Loucy (cell line): Measurements from ENCODE around the gene COPS6.

Experiments
- H2AFZ ChIP-seq: fragments of 200-600 bp; sonication (generic); 2 replicates; pipeline ENCODE4 v1.6.0; 2016; ENCODE audit warnings: antibody characterized with exemption, mild to moderate bottlenecking, low read length, moderate library complexity
- H3F3A ChIP-seq: fragments of 200-600 bp; 2 replicates; pipeline ENCODE4 v1.6.0; 2016; ENCODE audit warnings: antibody characterized with exemption, low read depth, mild to moderate bottlenecking
- H3K27me3 ChIP-seq: fragments of 200-600 bp; sonication (generic); 2 replicates; pipeline ENCODE4 v1.6.1; 2014; ENCODE audit warnings: low read length, mild to moderate bottlenecking; ENCODE audit not compliant: insufficient read depth, poor library complexity, severe bottlenecking
- H3K36me3 ChIP-seq: fragments of 200-600 bp; sonication (generic); 2 replicates; pipeline ENCODE4 v1.6.1; 2016; ENCODE audit warnings: low read length; ENCODE audit not compliant: insufficient read depth
- H3K4me1 ChIP-seq: fragments of 200-600 bp; sonication (generic); 2 replicates; pipeline ENCODE4 v1.5.1; 2014; ENCODE audit warnings: low read length, mild to moderate bottlenecking; ENCODE audit not compliant: insufficient read depth, poor library complexity, severe bottlenecking
- H3K4me2 ChIP-seq: fragments of 200-600 bp; sonication (generic); 2 replicates; pipeline ENCODE4 v1.6.0; 2014; ENCODE audit warnings: antibody characterized with exemption, low read length, low read depth, mild to moderate bottlenecking; ENCODE audit not compliant: poor library complexity, severe bottlenecking
- H3K4me3 ChIP-seq: fragments of 200-600 bp; sonication (generic); 2 replicates; pipeline ENCODE4 v1.5.1; 2014; ENCODE audit warnings: low read length, mild to moderate bottlenecking, mixed read lengths; ENCODE audit not compliant: poor library complexity, severe bottlenecking
- H3K79me2 ChIP-seq: fragments of 200-600 bp; sonication (generic); 2 replicates; pipeline ENCODE4 v1.6.1; 2014; ENCODE audit warnings: low read length; ENCODE audit not compliant: insufficient read depth
- H3K9ac ChIP-seq: fragments of 200-600 bp; sonication (generic); 2 replicates; pipeline ENCODE4 v1.6.0; 2014; ENCODE audit warnings: mild to moderate bottlenecking, low read depth, low read length, moderate library complexity; ENCODE audit not compliant: poor library complexity, severe bottlenecking
- H3K9me2 ChIP-seq: fragments of 200-600 bp; sonication (generic); replicated peaks from 2 replicates; pipeline ENCODE4 v1.6.1; 2016; ENCODE audit warnings: low read depth, low read length, mixed read lengths
- H3K9me3 ChIP-seq: fragments of 200-600 bp; sonication (generic); 2 replicates; pipeline ENCODE4 v1.6.1; 2014; ENCODE audit warnings: mild to moderate bottlenecking, antibody characterized with exemption, low read length, low read depth; ENCODE audit not compliant: insufficient read depth
- H4K20me1 ChIP-seq: fragments of 200-600 bp; sonication (generic); 2 replicates; pipeline ENCODE4 v1.6.0; 2014; ENCODE audit warnings: antibody characterized with exemption, low read length, mild to moderate bottlenecking; ENCODE audit not compliant: insufficient read depth, poor library complexity, severe bottlenecking
- EZH2phosphoT487 ChIP-seq: fragments of 200-600 bp; IDR thresholded peaks from 2 replicates; pipeline ENCODE4 v1.6.1; 2018; ENCODE audit warnings: antibody characterized with exemption, mild to moderate bottlenecking, moderate library complexity, borderline replicate concordance
- TF ChIP-seq, protein P1 (sequence below): fragments of 200-600 bp; sonication (generic); conservative IDR thresholded peaks from 2 replicates; pipeline ENCODE4 v1.5.1; 2014; ENCODE audit warnings: mild to moderate bottlenecking, antibody characterized with exemption, low read length

COPS6 gene

DNA sequence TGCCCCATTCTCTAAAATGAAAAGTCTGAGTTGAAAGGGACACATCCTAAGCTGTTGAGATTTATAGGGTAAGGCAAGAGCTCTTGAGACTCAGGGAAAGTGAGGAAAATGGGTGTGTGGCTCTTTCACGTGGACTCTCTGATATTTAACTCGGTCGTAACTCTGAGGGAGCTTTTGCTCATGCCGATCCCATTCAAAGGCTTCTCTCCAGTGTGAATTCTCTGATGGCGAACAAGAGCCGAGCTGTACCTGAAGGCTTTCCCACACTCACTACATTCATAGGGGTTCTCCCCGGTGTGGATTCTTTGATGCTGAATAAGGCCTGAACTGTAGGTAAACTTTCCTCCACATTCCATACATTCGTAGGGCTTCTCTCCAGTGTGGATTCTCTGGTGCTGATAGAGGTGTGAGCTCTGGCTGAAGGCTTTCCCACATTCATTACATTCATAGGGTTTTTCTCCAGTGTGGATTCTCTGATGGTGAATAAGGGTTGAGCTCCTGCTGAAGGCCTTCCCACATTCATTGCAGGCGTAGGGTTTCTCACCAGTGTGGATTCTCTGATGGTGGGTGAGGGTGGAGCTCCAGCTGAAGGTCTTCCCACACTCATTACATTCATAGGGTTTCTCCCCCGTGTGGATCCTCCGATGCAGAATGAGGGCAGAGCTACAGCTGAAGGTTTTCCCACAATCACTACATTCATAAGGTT, 17.6 kb upstream of the COPS6 start:
- no peaks in the 10 kb centered on the region for H4K20me1 ChIP-seq
- no peaks in the 10 kb centered on the region for H3K27me3 ChIP-seq
- H3K9me3 ChIP-seq: peaks cover 24% of the 10 kb centered on the region; the same call in 1 of the 2 replicates
- H2AFZ ChIP-seq: no peak overlapping the region
- H3F3A ChIP-seq: no peaks in the 10 kb centered on the region
- peaks cover 4% of the 10 kb centered on the region; the same call in 1 of the 2 replicates for H3K79me2 ChIP-seq
- H3K9ac ChIP-seq: no peak overlapping the region
- TF ChIP-seq, protein P1, sequence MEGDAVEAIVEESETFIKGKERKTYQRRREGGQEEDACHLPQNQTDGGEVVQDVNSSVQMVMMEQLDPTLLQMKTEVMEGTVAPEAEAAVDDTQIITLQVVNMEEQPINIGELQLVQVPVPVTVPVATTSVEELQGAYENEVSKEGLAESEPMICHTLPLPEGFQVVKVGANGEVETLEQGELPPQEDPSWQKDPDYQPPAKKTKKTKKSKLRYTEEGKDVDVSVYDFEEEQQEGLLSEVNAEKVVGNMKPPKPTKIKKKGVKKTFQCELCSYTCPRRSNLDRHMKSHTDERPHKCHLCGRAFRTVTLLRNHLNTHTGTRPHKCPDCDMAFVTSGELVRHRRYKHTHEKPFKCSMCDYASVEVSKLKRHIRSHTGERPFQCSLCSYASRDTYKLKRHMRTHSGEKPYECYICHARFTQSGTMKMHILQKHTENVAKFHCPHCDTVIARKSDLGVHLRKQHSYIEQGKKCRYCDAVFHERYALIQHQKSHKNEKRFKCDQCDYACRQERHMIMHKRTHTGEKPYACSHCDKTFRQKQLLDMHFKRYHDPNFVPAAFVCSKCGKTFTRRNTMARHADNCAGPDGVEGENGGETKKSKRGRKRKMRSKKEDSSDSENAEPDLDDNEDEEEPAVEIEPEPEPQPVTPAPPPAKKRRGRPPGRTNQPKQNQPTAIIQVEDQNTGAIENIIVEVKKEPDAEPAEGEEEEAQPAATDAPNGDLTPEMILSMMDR: no peak
- no peak for TF ChIP-seq EZH2phosphoT487
- H3K4me3 ChIP-seq: no peak overlapping the region
- H3K9me2 ChIP-seq: no peaks in the 10 kb centered on the region
- H3K36me3 ChIP-seq: peaks cover 65% of the 10 kb centered on the region
- no peak overlapping the region for H3K4me2 ChIP-seq
- H3K4me1 ChIP-seq: no peaks in the 10 kb centered on the region

DNA sequence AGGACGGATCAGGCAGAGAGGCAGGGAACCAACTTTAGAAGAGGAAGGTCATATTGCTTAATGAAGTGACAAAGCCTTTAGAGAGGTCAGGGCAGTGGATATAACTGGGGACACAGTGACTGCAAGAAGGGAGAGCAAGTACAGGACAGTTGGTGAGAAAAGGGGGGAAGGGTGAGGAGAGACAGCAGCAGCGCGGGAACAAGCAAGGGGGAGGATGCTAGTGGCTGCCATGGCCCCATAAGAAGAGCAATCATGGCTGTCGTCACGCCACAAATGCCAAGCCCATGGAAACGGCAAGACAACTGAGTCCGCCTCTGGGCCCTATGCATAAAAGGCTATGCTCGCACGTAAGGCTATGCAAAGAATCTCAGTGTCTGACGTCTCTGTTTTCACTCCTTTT, 16.3 kb upstream of the COPS6 start:
- Histone ChIP-seq H3K27me3 (no peaks in the 10 kb centered on the region), H4K20me1 (peaks cover 9% of the 10 kb centered on the region), H3K4me3 (no peak overlapping the region), H3K79me2 (peaks cover 14% of the 10 kb centered on the region; the same call in 1 of the 2 replicates), H3K9me2 (no peaks in the 10 kb centered on the region), H2AFZ (no peak overlapping the region), H3K9me3 (peaks cover 24% of the 10 kb centered on the region; the same call in 1 of the 2 replicates), H3K36me3 (peaks cover 76% of the 10 kb centered on the region), H3K4me1 (no peaks in the 10 kb centered on the region), H3K4me2 (no peak overlapping the region), H3F3A (no peaks in the 10 kb centered on the region), H3K9ac (no peak overlapping the region)
- no peak for TF ChIP-seq EZH2phosphoT487
- TF ChIP-seq, protein P1: no peak

DNA sequence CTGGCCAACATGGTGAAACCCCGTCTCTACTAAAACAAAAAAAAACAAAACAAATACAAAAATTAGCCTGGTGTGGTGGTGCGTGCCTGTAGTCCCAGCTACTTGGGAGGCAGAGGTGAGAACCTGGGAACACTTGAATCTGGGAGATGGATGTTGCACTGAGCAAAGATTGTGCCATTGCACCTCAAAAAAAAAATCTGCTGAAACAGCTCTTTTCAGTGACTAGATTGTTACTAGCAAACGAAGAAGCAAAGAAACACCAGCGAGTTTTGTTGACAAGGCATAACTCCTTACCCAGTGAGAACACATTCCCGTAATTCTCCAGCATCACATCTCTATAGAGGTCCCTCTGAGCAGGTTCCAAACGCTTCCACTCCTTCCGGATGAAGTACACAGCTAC, 13.9 kb upstream of the COPS6 start:
- no peaks in the 10 kb centered on the region for H3K9me2 ChIP-seq
- no peaks in the 10 kb centered on the region for H3F3A ChIP-seq
- H3K79me2 ChIP-seq: peaks cover 36% of the 10 kb centered on the region
- peaks cover 24% of the 10 kb centered on the region; the same call in 1 of the 2 replicates for H3K9me3 ChIP-seq
- peaks cover 11% of the 10 kb centered on the region for H3K4me1 ChIP-seq
- no peak overlapping the region for H3K4me3 ChIP-seq
- H3K4me2 ChIP-seq: no peak overlapping the region
- no peak overlapping the region for H3K9ac ChIP-seq
- TF ChIP-seq EZH2phosphoT487: no peak
- TF ChIP-seq, protein P1: no peak
- no peak overlapping the region for H2AFZ ChIP-seq
- H3K27me3 ChIP-seq: no peaks in the 10 kb centered on the region
- peaks cover 28% of the 10 kb centered on the region for H4K20me1 ChIP-seq
- peaks cover 82% of the 10 kb centered on the region for H3K36me3 ChIP-seq
